Thyroid gland (tissue), 4 donors: ENCODE data around the gene LCE6A.

Experiments
- POLR2A ChIP-seq, 2 donors: fragments of 450-650 bp; IDR thresholded peaks; one replicate each; pipeline ENCODE4 v1.6.1; 2017; ENCODE audit warnings: antibody characterized with exemption in 2 of 2, mild to moderate bottlenecking in 2 of 2, moderate library complexity in 1 of 2
- TF ChIP-seq, protein P1 (sequence below), 6 experiments: fragments of 200-600 bp in 3 of 6; fragments of 450-650 bp in 3 of 6; sonication (generic) in 3 of 6; IDR thresholded peaks; one replicate each; pipeline ENCODE4 v1.5.1; 2016 to 2019; ENCODE audit warnings: antibody characterized with exemption in 6 of 6, mild to moderate bottlenecking in 2 of 6, inconsistent platforms in 1 of 6, moderate library complexity in 1 of 6

DNA sequence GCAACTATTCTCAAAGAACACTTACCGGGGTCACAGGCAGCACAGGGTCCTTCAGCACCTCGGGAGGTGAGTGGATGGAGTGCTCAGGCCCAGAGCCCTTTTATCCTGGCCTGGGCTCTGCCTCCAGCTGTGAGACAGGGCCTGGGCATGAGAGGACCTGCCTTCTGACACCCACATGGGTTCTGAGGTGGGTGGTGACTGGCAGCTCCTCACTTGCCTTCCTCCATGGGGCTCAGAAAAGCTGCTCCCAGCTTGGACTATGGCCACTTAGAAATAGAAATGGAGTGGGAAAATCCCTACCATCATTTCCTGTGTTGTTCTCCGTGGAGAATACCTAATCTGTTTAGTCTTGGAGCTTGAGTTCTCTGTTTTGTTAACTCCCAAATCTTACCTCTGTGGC, 36.1 kb upstream of the LCE6A start, which contains the start of gene LCE1C:
- TF ChIP-seq, protein P1, sequence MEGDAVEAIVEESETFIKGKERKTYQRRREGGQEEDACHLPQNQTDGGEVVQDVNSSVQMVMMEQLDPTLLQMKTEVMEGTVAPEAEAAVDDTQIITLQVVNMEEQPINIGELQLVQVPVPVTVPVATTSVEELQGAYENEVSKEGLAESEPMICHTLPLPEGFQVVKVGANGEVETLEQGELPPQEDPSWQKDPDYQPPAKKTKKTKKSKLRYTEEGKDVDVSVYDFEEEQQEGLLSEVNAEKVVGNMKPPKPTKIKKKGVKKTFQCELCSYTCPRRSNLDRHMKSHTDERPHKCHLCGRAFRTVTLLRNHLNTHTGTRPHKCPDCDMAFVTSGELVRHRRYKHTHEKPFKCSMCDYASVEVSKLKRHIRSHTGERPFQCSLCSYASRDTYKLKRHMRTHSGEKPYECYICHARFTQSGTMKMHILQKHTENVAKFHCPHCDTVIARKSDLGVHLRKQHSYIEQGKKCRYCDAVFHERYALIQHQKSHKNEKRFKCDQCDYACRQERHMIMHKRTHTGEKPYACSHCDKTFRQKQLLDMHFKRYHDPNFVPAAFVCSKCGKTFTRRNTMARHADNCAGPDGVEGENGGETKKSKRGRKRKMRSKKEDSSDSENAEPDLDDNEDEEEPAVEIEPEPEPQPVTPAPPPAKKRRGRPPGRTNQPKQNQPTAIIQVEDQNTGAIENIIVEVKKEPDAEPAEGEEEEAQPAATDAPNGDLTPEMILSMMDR (IDR thresholded peaks at IDR 0.05): no peak
- no peak for TF ChIP-seq POLR2A (IDR thresholded peaks at IDR 0.05)
